ENCODE results near the gene ADARB1. TPM values are rescaled to one million over a fixed set of nuclear protein-coding genes. Genes with fewer than 3 reads are reported as not detected.

ADARB1 gene
- total and polyA plus RNA-seq, 9 of the 15 experiments (the other 6 are each of a cell fraction or from before 2014, with no cell fraction given): 6.7 to 16.0 (median 8.3) TPM

DNA sequence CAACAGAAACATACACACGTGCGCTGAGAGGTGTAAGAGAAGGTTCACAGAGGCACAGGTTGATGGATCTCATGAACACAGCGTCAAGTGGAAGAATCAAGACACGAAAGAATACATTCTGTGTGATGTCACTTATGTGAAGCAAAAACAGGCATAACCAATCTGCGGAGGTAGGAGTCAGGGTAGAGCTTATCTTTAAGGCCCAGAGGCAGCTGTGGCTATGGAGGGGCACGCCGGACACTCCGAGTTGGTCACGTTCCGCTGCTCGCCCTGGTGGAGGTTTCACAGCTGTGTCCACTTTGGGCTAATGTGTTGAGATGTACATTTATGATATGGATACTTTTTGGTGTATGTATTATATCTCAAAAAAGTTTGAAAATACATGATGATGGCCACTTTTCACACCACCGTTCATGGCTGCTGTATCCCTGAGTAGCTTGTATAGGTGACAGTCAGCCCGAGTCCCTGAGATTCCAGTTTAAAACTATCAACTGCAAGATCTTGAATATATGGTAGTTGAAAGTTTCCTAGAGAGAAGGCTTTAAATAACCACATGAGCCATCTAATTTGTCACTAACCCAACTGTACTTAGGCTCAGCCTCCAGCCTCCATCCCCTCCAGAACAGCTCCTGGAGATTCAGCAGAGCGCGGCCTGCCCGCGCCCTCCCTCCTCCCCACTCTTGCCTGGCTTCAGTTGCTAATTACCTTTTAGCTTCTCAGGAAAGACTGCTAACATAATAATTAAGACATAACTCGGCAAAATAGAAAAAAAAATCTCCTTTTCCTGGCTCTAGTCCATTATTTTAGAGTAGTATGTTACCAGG is 6.7 kb upstream of the ADARB1 start (continued):
- TF ChIP-seq, protein P1, sequence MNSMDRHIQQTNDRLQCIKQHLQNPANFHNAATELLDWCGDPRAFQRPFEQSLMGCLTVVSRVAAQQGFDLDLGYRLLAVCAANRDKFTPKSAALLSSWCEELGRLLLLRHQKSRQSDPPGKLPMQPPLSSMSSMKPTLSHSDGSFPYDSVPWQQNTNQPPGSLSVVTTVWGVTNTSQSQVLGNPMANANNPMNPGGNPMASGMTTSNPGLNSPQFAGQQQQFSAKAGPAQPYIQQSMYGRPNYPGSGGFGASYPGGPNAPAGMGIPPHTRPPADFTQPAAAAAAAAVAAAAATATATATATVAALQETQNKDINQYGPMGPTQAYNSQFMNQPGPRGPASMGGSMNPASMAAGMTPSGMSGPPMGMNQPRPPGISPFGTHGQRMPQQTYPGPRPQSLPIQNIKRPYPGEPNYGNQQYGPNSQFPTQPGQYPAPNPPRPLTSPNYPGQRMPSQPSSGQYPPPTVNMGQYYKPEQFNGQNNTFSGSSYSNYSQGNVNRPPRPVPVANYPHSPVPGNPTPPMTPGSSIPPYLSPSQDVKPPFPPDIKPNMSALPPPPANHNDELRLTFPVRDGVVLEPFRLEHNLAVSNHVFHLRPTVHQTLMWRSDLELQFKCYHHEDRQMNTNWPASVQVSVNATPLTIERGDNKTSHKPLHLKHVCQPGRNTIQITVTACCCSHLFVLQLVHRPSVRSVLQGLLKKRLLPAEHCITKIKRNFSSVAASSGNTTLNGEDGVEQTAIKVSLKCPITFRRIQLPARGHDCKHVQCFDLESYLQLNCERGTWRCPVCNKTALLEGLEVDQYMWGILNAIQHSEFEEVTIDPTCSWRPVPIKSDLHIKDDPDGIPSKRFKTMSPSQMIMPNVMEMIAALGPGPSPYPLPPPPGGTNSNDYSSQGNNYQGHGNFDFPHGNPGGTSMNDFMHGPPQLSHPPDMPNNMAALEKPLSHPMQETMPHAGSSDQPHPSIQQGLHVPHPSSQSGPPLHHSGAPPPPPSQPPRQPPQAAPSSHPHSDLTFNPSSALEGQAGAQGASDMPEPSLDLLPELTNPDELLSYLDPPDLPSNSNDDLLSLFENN (IDR thresholded peaks at IDR 0.05; ENCODE audit: low read depth in 2 of 2, low read length in 2 of 2): peak; percentile 71 to 95
- TF ChIP-seq, protein P2, sequence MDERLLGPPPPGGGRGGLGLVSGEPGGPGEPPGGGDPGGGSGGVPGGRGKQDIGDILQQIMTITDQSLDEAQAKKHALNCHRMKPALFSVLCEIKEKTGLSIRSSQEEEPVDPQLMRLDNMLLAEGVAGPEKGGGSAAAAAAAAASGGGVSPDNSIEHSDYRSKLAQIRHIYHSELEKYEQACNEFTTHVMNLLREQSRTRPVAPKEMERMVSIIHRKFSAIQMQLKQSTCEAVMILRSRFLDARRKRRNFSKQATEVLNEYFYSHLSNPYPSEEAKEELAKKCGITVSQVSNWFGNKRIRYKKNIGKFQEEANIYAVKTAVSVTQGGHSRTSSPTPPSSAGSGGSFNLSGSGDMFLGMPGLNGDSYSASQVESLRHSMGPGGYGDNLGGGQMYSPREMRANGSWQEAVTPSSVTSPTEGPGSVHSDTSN (CRISPR knock-in tag; IDR thresholded peaks at IDR 0.05; ENCODE audit: low read depth): no peak
- TF ChIP-seq, protein P2 (tag; conservative IDR thresholded peaks at IDR 0.05; ENCODE audit: low read depth): no peak; the same call in 1 of the 2 replicates
- TF ChIP-seq POLR2AphosphoS5 (IDR thresholded peaks at IDR 0.05; ENCODE audit: control insufficient read depth, insufficient read depth, low read depth, low read length) (peak; percentile 95), KLF10 (CRISPR knock-in tag; IDR thresholded peaks at IDR 0.05) (no peak), GABPB2 (CRISPR knock-in tag; conservative IDR thresholded peaks at IDR 0.05) (no peak), CCNT2 (IDR thresholded peaks at IDR 0.05; ENCODE audit: borderline replicate concordance, extremely low read depth, insufficient read length, low read depth, low read length) (peak; percentile 90), ZNF197 (CRISPR knock-in tag; IDR thresholded peaks at IDR 0.05; ENCODE audit: low read depth) (peak; percentile 87; the same call in 1 of the 2 replicates), ZNF311 (CRISPR knock-in tag; IDR thresholded peaks at IDR 0.05) (peak; percentile 73; the same call in 1 of the 2 replicates), HDAC1 (IDR thresholded peaks at IDR 0.05) (peak; percentile 80 to 98; a peak in 3 of 4 replicates), FUS (optimal IDR thresholded peaks at IDR 0.05; ENCODE audit: low read depth, low read length) (no peak), LCOR (CRISPR knock-in tag; IDR thresholded peaks at IDR 0.05) (peak; percentile 98), TRIM28 (IDR thresholded peaks at IDR 0.05) (0 out of 2 replicates have a peak, but pooled peaks have one; percentile 32), EGR1 (conservative IDR thresholded peaks at IDR 0.05) (peak; percentile 51; the same call in 1 of the 2 replicates), MYNN (IDR thresholded peaks at IDR 0.05) (peak; percentile 92), MYNN (CRISPR knock-in tag; IDR thresholded peaks at IDR 0.05) (no peak), SMAD4 (CRISPR knock-in tag; conservative IDR thresholded peaks at IDR 0.05) (peak; percentile 97), MECOM (CRISPR knock-in tag; IDR thresholded peaks at IDR 0.05) (no peak)
- TF ChIP-seq, protein P3, sequence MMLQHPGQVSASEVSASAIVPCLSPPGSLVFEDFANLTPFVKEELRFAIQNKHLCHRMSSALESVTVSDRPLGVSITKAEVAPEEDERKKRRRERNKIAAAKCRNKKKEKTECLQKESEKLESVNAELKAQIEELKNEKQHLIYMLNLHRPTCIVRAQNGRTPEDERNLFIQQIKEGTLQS (IDR thresholded peaks at IDR 0.05): peak; percentile 86
- TF ChIP-seq, protein P3 (CRISPR knock-in tag; conservative IDR thresholded peaks at IDR 0.05): no peak

All from K562 (cell line).